LNCAP (cell line): ENCODE measurements around the gene SH2D2A.

ENCODE experiments used
- TF ChIP-seq, protein P1 (sequence below): fragments of 450-650 bp; IDR thresholded peaks from 2 replicates; pipeline ENCODE4 v1.5.1; 2017; ENCODE audit warnings: mild to moderate bottlenecking

SH2D2A gene

DNA sequence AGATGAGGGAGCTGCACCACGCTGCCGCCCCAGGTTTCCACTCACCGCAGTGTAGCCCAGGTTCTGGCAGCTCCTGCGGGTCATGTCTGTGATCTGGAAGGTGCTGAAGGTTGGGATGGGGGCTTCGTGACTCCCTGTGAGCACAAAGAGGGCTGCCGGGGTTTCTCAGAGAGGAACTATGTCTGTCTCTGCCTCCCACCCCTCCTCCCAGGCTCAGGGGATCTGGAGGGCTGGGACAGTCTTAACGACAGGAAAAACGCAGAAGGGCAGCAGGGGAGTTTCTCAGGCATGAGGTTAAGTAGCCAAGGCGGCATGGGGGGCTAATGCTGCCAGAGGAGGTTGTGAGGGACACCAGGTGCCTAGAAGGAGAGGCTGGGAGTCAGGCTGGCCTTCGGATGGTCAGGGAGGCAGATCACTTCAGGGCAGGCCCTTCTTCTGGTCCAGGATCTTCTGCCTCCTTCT, 656 bp downstream of the SH2D2A start:
- TF ChIP-seq, protein P1, sequence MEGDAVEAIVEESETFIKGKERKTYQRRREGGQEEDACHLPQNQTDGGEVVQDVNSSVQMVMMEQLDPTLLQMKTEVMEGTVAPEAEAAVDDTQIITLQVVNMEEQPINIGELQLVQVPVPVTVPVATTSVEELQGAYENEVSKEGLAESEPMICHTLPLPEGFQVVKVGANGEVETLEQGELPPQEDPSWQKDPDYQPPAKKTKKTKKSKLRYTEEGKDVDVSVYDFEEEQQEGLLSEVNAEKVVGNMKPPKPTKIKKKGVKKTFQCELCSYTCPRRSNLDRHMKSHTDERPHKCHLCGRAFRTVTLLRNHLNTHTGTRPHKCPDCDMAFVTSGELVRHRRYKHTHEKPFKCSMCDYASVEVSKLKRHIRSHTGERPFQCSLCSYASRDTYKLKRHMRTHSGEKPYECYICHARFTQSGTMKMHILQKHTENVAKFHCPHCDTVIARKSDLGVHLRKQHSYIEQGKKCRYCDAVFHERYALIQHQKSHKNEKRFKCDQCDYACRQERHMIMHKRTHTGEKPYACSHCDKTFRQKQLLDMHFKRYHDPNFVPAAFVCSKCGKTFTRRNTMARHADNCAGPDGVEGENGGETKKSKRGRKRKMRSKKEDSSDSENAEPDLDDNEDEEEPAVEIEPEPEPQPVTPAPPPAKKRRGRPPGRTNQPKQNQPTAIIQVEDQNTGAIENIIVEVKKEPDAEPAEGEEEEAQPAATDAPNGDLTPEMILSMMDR: no peak

DNA sequence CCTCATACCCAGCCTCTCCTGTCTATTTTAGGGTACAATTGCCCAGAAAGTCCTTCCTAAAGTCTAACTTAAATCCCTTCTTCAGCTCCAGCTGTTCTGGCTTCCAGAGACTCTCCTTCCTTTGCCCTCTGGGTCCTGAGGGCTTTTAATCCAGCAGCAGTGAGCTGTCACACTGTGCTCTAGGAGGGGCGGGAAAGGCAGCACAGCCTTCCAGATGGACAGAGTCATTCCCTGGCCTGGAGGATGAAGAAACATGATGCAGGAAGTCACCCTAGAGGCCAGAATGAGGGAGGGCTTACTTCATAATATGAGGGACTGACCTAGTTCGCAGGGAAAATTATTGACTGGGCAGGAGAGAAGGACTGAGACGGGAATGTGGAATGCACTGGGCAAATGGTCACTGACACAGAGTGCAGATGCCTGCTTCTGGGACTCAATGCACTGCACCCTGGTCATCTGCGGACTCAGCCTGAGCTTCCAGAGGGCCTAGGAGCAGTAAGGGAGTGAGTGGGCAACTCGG, 1.3 kb downstream of the SH2D2A start:
- TF ChIP-seq, protein P1: no peak

DNA sequence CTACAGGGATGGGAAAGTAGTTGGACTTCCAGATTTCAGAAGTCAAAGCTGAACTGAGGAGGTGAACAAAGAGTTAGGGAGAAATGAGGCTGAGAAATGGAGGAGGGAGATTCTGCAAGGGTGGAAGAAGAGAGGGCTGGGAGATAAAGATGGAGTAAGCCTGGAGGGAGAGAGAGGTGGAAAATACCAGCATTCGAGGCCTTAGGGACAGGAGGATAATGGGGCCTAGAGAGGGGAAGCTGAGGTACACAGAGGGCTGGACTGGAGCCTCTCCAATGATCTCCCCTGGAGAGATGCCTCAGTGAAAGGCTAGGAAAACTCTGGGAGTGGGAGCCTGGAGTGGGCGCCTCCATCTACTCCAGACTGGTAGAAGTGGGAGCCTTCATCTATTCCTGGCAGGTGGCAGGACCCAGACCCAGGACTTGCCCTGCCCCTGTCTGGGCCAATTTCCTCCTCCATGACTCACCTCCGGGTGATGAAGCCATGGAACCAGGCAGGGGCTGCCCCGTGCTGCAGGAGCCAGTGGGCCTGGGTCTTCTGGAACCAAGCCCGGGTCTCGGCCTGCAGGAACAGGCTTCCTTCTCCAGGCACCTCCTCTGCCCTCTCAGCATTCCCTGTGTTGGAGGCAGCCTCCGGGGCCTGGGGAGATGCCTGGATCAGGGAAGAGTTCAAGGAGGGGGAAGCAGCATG, 1.9 kb downstream of the SH2D2A start:
- TF ChIP-seq, protein P1: no peak

DNA sequence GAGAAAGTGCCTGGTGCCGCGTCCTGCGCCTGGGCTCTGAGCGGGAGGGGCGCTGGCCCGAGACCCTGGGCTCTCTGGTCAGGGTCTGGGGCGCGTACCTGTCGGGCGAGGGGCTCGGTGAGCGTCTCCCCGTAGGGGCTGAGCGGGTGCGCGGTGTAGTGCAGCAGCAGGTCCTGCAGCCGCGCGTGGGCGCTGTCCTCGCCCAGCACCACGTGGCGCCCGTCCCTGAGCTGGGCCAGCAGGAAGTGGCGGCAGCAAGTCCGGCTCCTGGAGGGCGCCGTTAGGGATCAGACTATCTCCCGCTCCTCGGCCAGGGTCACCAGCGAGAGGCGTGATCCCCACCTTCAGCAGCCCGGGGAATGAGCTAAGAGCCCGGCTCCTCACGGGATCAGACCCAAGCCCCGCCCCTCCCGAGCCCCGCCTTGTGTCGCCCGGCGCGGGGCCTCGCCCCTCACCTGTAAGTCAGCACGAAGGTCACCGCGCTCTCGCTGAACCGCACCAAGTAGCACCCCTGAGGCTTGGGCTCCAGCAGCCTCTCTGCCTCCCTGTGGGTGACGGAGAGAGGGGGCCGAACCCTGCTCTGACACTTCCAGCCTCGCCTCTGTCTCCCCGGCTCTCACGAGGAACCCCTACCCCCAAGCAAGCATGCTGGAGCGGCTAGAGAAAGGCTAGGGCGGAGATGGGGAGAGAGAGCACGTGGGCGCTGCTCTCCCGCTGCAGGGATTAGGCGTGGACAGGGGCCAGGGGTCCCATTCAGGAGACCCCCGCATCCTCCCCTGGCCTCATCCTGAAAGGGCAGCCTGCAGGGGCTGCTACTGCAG, 2.7 kb downstream of the SH2D2A start:
- TF ChIP-seq, protein P1: no peak; the same call in 1 of the 2 replicates

DNA sequence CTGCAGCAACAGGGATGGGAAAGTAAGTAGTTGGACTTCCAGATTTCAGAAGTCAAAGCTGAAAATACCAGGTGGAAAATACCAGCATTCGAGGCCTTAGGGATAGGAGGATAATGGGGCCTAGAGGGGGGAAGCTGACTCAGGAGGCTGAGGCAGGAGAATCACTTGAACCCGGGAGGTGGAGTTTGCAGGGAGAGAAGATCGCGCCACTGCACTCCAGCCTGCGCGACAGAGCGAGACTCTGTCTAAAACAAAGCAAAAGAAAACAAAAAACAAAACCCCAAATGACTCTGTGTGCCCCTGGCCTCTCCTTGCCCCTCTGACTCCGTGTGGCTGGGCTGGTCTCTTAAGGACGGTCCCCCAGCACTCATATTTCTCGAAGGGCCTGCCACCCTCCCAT, 3.4 kb downstream of the SH2D2A start:
- TF ChIP-seq, protein P1: no peak

DNA sequence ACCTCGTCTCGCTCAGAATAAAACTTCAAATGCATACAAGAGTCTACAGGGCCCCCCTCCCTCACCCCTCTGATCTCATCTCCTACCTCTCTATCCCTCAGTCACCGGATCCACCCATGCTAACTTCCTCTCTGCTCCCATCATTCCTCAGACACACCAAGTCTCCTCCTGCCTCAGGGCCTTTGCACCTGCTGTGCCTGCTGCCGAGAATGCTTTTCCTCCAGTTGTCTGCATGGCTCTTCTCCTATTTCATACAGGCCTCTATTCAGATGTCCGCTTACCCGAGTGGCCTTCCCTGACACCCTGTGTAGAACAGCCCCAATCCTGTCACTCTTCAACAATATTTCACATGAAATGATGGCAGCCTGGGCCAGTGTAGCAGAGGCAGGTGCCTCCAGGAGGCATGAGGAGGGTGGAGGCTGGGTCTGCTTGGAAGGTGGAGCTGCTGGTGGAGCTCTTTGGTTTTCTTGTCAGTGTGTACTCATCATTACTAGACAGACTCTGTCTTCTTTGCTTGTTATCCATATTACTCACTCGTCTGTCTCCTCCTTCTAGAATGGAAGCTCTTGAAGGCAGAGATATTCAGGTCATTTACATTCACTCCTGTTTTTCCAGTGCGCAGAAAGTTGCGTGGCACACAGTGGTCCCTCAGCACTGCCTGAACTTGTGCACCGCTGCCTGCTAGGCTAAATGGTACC, 4.2 kb downstream of the SH2D2A start:
- TF ChIP-seq, protein P1: no peak

DNA sequence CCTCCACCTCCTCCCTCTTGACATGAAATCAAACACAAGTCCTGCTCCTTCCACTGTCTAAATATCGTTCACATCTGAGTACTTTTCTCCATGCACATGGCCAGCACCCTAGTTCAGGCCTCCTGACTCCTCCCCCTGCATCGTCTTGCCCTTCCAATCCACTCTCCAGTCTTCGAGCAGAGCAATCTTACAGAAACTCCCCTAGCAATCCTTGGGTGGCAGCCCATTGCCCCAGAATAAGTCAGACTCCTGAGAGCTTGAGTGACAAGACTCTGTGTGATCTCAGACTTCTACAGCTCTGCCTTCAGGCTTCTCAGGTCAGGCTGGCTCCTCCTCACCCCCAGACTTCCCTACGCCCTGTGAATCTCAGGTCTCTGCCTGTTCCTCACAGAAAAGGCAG, 5.5 kb downstream of the SH2D2A start:
- TF ChIP-seq, protein P1: no peak
